Astrocyte (in vitro differentiated cells and primary cell): ENCODE data around the gene ID1.
"Not testable (repeated sequence)": the region's sequence is repeated elsewhere in the genome, so short reads cannot be mapped to it uniquely, and the experiment has no call there.

ENCODE experiments used
- EZH2 ChIP-seq: IDR thresholded peaks from 2 replicates; pipeline ENCODE4 v1.6.1; 2012; ENCODE audit warnings: mild to moderate bottlenecking, low read length, inconsistent platforms; ENCODE audit not compliant: insufficient read depth
- TF ChIP-seq, protein P1 (sequence below): IDR thresholded peaks from 2 replicates; pipeline ENCODE4 v1.5.1; 2011; ENCODE audit warnings: low read depth, mild to moderate bottlenecking, inconsistent platforms, low read length, moderate library complexity; ENCODE audit not compliant: insufficient read depth

DNA sequence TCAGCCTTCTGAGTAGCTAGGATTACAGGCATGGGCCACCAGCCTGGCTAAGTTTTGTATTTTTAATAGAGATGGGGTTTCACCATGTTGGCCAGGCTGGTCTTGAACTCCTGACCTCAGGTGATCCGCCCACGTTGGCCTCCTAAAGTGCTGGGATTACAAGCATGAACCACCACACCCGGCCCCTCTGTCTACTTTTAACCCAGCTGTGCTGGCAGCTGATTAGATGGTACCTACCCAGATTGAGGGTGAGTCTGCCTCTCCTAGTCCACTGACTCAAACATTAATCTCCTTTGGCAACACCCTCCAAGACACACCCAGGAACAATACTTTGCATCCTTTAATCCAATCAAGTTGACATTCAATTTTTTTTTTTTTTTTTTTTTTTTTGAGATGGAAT is 43.0 kb downstream of the ID1 start:
- TF ChIP-seq, protein P1, sequence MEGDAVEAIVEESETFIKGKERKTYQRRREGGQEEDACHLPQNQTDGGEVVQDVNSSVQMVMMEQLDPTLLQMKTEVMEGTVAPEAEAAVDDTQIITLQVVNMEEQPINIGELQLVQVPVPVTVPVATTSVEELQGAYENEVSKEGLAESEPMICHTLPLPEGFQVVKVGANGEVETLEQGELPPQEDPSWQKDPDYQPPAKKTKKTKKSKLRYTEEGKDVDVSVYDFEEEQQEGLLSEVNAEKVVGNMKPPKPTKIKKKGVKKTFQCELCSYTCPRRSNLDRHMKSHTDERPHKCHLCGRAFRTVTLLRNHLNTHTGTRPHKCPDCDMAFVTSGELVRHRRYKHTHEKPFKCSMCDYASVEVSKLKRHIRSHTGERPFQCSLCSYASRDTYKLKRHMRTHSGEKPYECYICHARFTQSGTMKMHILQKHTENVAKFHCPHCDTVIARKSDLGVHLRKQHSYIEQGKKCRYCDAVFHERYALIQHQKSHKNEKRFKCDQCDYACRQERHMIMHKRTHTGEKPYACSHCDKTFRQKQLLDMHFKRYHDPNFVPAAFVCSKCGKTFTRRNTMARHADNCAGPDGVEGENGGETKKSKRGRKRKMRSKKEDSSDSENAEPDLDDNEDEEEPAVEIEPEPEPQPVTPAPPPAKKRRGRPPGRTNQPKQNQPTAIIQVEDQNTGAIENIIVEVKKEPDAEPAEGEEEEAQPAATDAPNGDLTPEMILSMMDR = not testable (repeated sequence)
- TF ChIP-seq EZH2 = not testable (repeated sequence)
